Measurements from ENCODE around the gene MBNL1.

DNA sequence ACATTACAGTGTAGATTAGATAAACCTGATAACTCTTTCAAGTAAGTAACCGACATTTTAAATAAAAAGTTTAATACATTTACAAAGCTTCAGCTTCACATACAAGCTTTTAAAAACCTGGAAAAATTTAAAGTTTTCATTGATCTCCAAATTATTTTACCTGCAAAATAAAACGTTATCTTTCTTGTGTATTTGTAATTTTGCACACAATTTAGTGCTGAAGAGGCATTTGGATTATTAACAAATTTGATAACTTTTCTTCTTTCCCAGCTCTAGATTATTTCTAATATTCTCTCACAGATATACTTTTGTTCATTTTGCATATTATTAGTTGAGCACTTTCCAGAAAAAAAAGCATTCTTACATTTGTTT, 24.2 kb upstream of the MBNL1 start:
- TF ChIP-seq, protein P1, sequence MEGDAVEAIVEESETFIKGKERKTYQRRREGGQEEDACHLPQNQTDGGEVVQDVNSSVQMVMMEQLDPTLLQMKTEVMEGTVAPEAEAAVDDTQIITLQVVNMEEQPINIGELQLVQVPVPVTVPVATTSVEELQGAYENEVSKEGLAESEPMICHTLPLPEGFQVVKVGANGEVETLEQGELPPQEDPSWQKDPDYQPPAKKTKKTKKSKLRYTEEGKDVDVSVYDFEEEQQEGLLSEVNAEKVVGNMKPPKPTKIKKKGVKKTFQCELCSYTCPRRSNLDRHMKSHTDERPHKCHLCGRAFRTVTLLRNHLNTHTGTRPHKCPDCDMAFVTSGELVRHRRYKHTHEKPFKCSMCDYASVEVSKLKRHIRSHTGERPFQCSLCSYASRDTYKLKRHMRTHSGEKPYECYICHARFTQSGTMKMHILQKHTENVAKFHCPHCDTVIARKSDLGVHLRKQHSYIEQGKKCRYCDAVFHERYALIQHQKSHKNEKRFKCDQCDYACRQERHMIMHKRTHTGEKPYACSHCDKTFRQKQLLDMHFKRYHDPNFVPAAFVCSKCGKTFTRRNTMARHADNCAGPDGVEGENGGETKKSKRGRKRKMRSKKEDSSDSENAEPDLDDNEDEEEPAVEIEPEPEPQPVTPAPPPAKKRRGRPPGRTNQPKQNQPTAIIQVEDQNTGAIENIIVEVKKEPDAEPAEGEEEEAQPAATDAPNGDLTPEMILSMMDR (IDR thresholded peaks at IDR 0.05; ENCODE audit: borderline replicate concordance, extremely low read depth, low read length, poor library complexity, severe bottlenecking), result no peak
- TF ChIP-seq EZH2 (IDR thresholded peaks at IDR 0.05; ENCODE audit: borderline replicate concordance, low read depth, low read length, severe bottlenecking), result no peak

Data from DND-41 (cell line).